RWPE2 (cell line): ENCODE data around the gene CACNA1E.

Experiments used
- ATAC-seq: fragments of 200-7000 bp; cut with Tn5 transposase; 3 replicates; pipeline ENCODE4 v1.9.1; 2021; ENCODE audit warnings: low read depth
- DNase-seq: peaks from one replicate; pipeline ENCODE4 v3.0.0-alpha.2; 2020; ENCODE audit warnings: low spot score
- H3K27ac ChIP-seq: fragments of 450-650 bp; 2 replicates; pipeline ENCODE4 v1.5.1; 2017; ENCODE audit warnings: mild to moderate bottlenecking; ENCODE audit not compliant: poor library complexity, severe bottlenecking
- H3K27me3 ChIP-seq: fragments of 250-450 bp; sonication (Bioruptor Pico); 2 replicates; pipeline ENCODE4 v1.5.1; 2021; ENCODE audit warnings: mild to moderate bottlenecking, moderate library complexity; ENCODE audit not compliant: insufficient read depth, poor library complexity, severe bottlenecking
- H3K36me3 ChIP-seq: fragments of 250-450 bp; sonication (Bioruptor Pico); 2 replicates; pipeline ENCODE4 v1.5.1; 2020; ENCODE audit warnings: low read depth, mild to moderate bottlenecking, moderate library complexity
- H3K4me1 ChIP-seq: fragments of 250-450 bp; sonication (Bioruptor Pico); 2 replicates; pipeline ENCODE4 v1.5.1; 2021; ENCODE audit warnings: mild to moderate bottlenecking, moderate library complexity; ENCODE audit not compliant: insufficient read depth, poor library complexity, severe bottlenecking
- H3K4me3 ChIP-seq: fragments of 250-450 bp; sonication (Bioruptor Pico); 2 replicates; pipeline ENCODE4 v1.5.1; 2021; ENCODE audit warnings: mild to moderate bottlenecking, moderate library complexity; ENCODE audit not compliant: severe bottlenecking
- H3K9me3 ChIP-seq: fragments of 250-450 bp; sonication (Bioruptor Pico); 2 replicates; pipeline ENCODE4 v1.5.1; 2021; ENCODE audit warnings: mild to moderate bottlenecking, moderate library complexity; ENCODE audit not compliant: severe bottlenecking
- CTCF ChIP-seq: fragments of 450-650 bp; IDR thresholded peaks from one replicate; pipeline ENCODE4 v1.5.1; 2017; ENCODE audit warnings: mild to moderate bottlenecking, moderate library complexity; ENCODE audit not compliant: poor library complexity, severe bottlenecking

Gene CACNA1E

GRCh38 chr1:181637998-181638397 lies 154.7 kb downstream of the CACNA1E start:
- DNase-seq (no peak), ATAC-seq (no peak)
- Histone ChIP-seq H3K27ac (no peak overlapping the region), H3K4me3 (no peak overlapping the region), H3K4me1 (no peaks in the 10 kb centered on the region), H3K9me3 (no peaks in the 10 kb centered on the region), H3K27me3 (peaks cover 14% of the 10 kb centered on the region), H3K36me3 (no peaks in the 10 kb centered on the region)
- no peak for TF ChIP-seq CTCF

GRCh38 chr1:181640956-181641355 lies 157.6 kb downstream of the CACNA1E start:
- H3K4me1 ChIP-seq: no peaks in the 10 kb centered on the region
- TF ChIP-seq CTCF: no peak
- no peak for ATAC-seq
- H3K9me3 ChIP-seq: no peaks in the 10 kb centered on the region
- no peak overlapping the region for H3K27ac ChIP-seq
- no peaks in the 10 kb centered on the region for H3K36me3 ChIP-seq
- H3K27me3 ChIP-seq: peaks cover 14% of the 10 kb centered on the region
- no peak overlapping the region for H3K4me3 ChIP-seq
- DNase-seq: no peak

GRCh38 chr1:181643631-181644030 lies 160.3 kb downstream of the CACNA1E start:
- Histone ChIP-seq H3K4me3 (no peak overlapping the region), H3K36me3 (no peaks in the 10 kb centered on the region), H3K27ac (no peak overlapping the region), H3K4me1 (peaks cover 6% of the 10 kb centered on the region), H3K27me3 (peaks cover 6% of the 10 kb centered on the region), H3K9me3 (no peaks in the 10 kb centered on the region)
- no peak for TF ChIP-seq CTCF
- DNase-seq (no peak), ATAC-seq (no peak)

- Histone ChIP-seq H3K36me3 (no peaks in the 10 kb centered on the region), H3K27me3 (peaks cover 3% of the 10 kb centered on the region), H3K9me3 (no peaks in the 10 kb centered on the region), H3K4me1 (peaks cover 6% of the 10 kb centered on the region), H3K4me3 (no peak overlapping the region), H3K27ac (no peak overlapping the region)
- DNase-seq (no peak), ATAC-seq (no peak)
- no peak for TF ChIP-seq CTCF
These were observed 161.9 kb downstream of the CACNA1E start for GRCh38 chr1:181645171-181645570.

- H3K9me3 ChIP-seq: no peaks in the 10 kb centered on the region
- ATAC-seq (no peak), DNase-seq (no peak)
- H3K27me3 ChIP-seq: no peaks in the 10 kb centered on the region
- H3K4me1 ChIP-seq: peaks cover 6% of the 10 kb centered on the region
- TF ChIP-seq CTCF: no peak
- no peak overlapping the region for H3K27ac ChIP-seq
- no peak overlapping the region for H3K4me3 ChIP-seq
- no peaks in the 10 kb centered on the region for H3K36me3 ChIP-seq
These were observed 163.4 kb downstream of the CACNA1E start for GRCh38 chr1:181646710-181647109.
